HEK293 (cell line): ENCODE measurements around the gene ABHD16A.

ENCODE experiments used
- CTCF ChIA-PET: fragments of 350-600 bp; formaldehyde crosslinking; extraction: SDS; loops from one replicate; lab custom pipeline; 2021; ENCODE audit warnings: antibody characterized with exemption; lab: Yijun Ruan, JAX
- POLR2A ChIA-PET: fragments of 300-600 bp; formaldehyde crosslinking; extraction: SDS; loops from one replicate; lab custom pipeline; 2020; ENCODE audit warnings: antibody characterized with exemption, inconsistent platforms; lab: Yijun Ruan, JAX
- H3K27ac ChIP-seq: fragments of 200-500 bp; sonication (Bioruptor generic); 2 replicates; pipeline ENCODE4 v1.5.1; 2014; ENCODE audit warnings: low read depth, low read length, control low read depth, inconsistent platforms; ENCODE audit errors: extremely low read depth
- H3K36me3 ChIP-seq, 2 experiments: fragments of 200-500 bp in 1 of 2; sonication (Bioruptor generic) in 1 of 2; 1 replicate in 1 of 2; 2 replicates in 1 of 2; pipeline ENCODE4 v1.5.1; 2014 to 2017; ENCODE audit warnings: inconsistent platforms in 2 of 2, low read length in 2 of 2; ENCODE audit not compliant: control insufficient read depth in 2 of 2, insufficient read depth in 1 of 2
- H3K4me1 ChIP-seq: fragments of 200-500 bp; sonication (Bioruptor generic); 2 replicates; pipeline ENCODE4 v1.5.1; 2014; ENCODE audit warnings: mild to moderate bottlenecking, low read length, inconsistent platforms; ENCODE audit not compliant: control insufficient read depth, insufficient read depth
- H3K4me3 ChIP-seq: 2 replicates; pipeline ENCODE4 v1.5.1; 2011; ENCODE audit warnings: low read depth, mild to moderate bottlenecking, control low read depth, low read length, moderate library complexity
- H3K9me3 ChIP-seq: fragments of 200-500 bp; sonication (Bioruptor generic); 2 replicates; pipeline ENCODE4 v1.5.1; 2014; ENCODE audit warnings: low read depth, low read length, inconsistent platforms; ENCODE audit not compliant: control insufficient read depth, insufficient read depth
- BCL6B ChIP-seq: fragments of 450-650 bp; formaldehyde crosslinking; IDR thresholded peaks from 2 replicates; pipeline ENCODE4 v1.5.1; 2017; ENCODE audit warnings: missing biosample characterization, missing genetic modification characterization
- GLI4 ChIP-seq: fragments of 450-650 bp; formaldehyde crosslinking; IDR thresholded peaks from 2 replicates; pipeline ENCODE4 v1.5.1; 2016; ENCODE audit warnings: missing biosample characterization, missing genetic modification characterization
- GLIS2 ChIP-seq: fragments of 450-650 bp; formaldehyde crosslinking; IDR thresholded peaks from 2 replicates; pipeline ENCODE4 v1.5.1; 2016; ENCODE audit warnings: missing biosample characterization, missing genetic modification characterization
- INSM2 ChIP-seq: fragments of 450-650 bp; formaldehyde crosslinking; IDR thresholded peaks from 2 replicates; pipeline ENCODE4 v1.5.1; 2016; ENCODE audit warnings: missing biosample characterization, missing genetic modification characterization
- KLF10 ChIP-seq: fragments of 450-650 bp; IDR thresholded peaks from 2 replicates; pipeline ENCODE4 v1.5.1; 2018; ENCODE audit warnings: missing biosample characterization, mild to moderate bottlenecking, missing genetic modification characterization
- KLF8 ChIP-seq: fragments of 450-650 bp; formaldehyde crosslinking; IDR thresholded peaks from 2 replicates; pipeline ENCODE4 v1.5.1; 2016; ENCODE audit warnings: missing biosample characterization, missing genetic modification characterization
- MEIS1 ChIP-seq: sonication (generic); formaldehyde crosslinking; IDR thresholded peaks from 2 replicates; pipeline ENCODE4 v1.8.1; 2022; ENCODE audit warnings: missing genetic modification reagents, mild to moderate bottlenecking, borderline replicate concordance
- MZF1 ChIP-seq: fragments of 450-650 bp; formaldehyde crosslinking; IDR thresholded peaks from 2 replicates; pipeline ENCODE4 v1.5.1; 2017; ENCODE audit warnings: missing biosample characterization, missing genetic modification characterization, borderline replicate concordance
- OVOL3 ChIP-seq: fragments of 450-650 bp; formaldehyde crosslinking; IDR thresholded peaks from 2 replicates; pipeline ENCODE4 v1.5.1; 2016; ENCODE audit warnings: missing biosample characterization, missing genetic modification characterization
- REPIN1 ChIP-seq: fragments of 450-650 bp; formaldehyde crosslinking; IDR thresholded peaks from 2 replicates; pipeline ENCODE4 v1.5.1; 2017; ENCODE audit warnings: missing biosample characterization, missing genetic modification characterization, low read depth
- SALL2 ChIP-seq: fragments of 450-650 bp; formaldehyde crosslinking; IDR thresholded peaks from 2 replicates; pipeline ENCODE4 v1.5.0; 2017; ENCODE audit warnings: missing biosample characterization, mild to moderate bottlenecking, missing genetic modification characterization, borderline replicate concordance
- SP7 ChIP-seq: fragments of 450-650 bp; formaldehyde crosslinking; IDR thresholded peaks from 2 replicates; pipeline ENCODE4 v1.5.1; 2016; ENCODE audit warnings: missing biosample characterization, missing genetic modification characterization
- TCF7L2 ChIP-seq: IDR thresholded peaks from 2 replicates; pipeline ENCODE4 v1.6.1; 2011; ENCODE audit warnings: low read depth, mild to moderate bottlenecking, inconsistent platforms, low read length, moderate library complexity, borderline replicate concordance
- TRIM28 ChIP-seq: IDR thresholded peaks from 2 replicates; pipeline ENCODE4 v1.6.1; 2011; ENCODE audit warnings: low read length, control low read depth, borderline replicate concordance
- ZBTB17 ChIP-seq: fragments of 450-650 bp; formaldehyde crosslinking; IDR thresholded peaks from 2 replicates; pipeline ENCODE4 v1.5.1; 2016; ENCODE audit warnings: missing biosample characterization, missing genetic modification characterization
- ZBTB21 ChIP-seq: fragments of 450-650 bp; formaldehyde crosslinking; IDR thresholded peaks from 2 replicates; pipeline ENCODE4 v1.5.1; 2017; ENCODE audit warnings: missing biosample characterization, missing genetic modification characterization
- ZBTB7A ChIP-seq: fragments of 450-650 bp; formaldehyde crosslinking; IDR thresholded peaks from 2 replicates; pipeline ENCODE4 v1.5.1; 2016; ENCODE audit warnings: low read depth, missing biosample characterization, missing genetic modification characterization
- ZNF121 ChIP-seq: fragments of 450-650 bp; formaldehyde crosslinking; IDR thresholded peaks from 2 replicates; pipeline ENCODE4 v1.5.1; 2016; ENCODE audit warnings: missing biosample characterization, missing genetic modification characterization
- ZNF133 ChIP-seq: fragments of 450-650 bp; formaldehyde crosslinking; IDR thresholded peaks from 2 replicates; pipeline ENCODE4 v1.5.1; 2016; ENCODE audit warnings: missing biosample characterization, missing genetic modification characterization
- ZNF140 ChIP-seq: fragments of 450-650 bp; formaldehyde crosslinking; IDR thresholded peaks from 2 replicates; pipeline ENCODE4 v1.5.1; 2016; ENCODE audit warnings: missing biosample characterization, missing genetic modification characterization
- ZNF169 ChIP-seq: fragments of 450-650 bp; formaldehyde crosslinking; IDR thresholded peaks from 2 replicates; pipeline ENCODE4 v1.5.1; 2016; ENCODE audit warnings: missing biosample characterization, missing genetic modification characterization
- ZNF211 ChIP-seq: fragments of 450-650 bp; formaldehyde crosslinking; IDR thresholded peaks from 2 replicates; pipeline ENCODE4 v1.5.1; 2016; ENCODE audit warnings: low read depth, missing biosample characterization, missing genetic modification characterization
- ZNF335 ChIP-seq: fragments of 450-650 bp; formaldehyde crosslinking; conservative IDR thresholded peaks from 2 replicates; pipeline ENCODE4 v1.5.1; 2016; ENCODE audit warnings: missing biosample characterization, missing genetic modification characterization
- ZNF391 ChIP-seq: fragments of 450-650 bp; formaldehyde crosslinking; IDR thresholded peaks from 2 replicates; pipeline ENCODE4 v1.5.1; 2016; ENCODE audit warnings: low read depth, missing biosample characterization, missing genetic modification characterization, borderline replicate concordance
- ZNF423 ChIP-seq: fragments of 450-650 bp; formaldehyde crosslinking; IDR thresholded peaks from 2 replicates; pipeline ENCODE4 v1.5.1; 2016; ENCODE audit warnings: missing biosample characterization, missing genetic modification characterization
- ZNF473 ChIP-seq: fragments of 450-650 bp; formaldehyde crosslinking; IDR thresholded peaks from 2 replicates; pipeline ENCODE4 v1.5.1; 2017; ENCODE audit warnings: missing biosample characterization, missing genetic modification characterization
- ZNF555 ChIP-seq: fragments of 450-650 bp; formaldehyde crosslinking; conservative IDR thresholded peaks from 2 replicates; pipeline ENCODE4 v1.5.1; 2017; ENCODE audit warnings: missing biosample characterization, mild to moderate bottlenecking, missing genetic modification characterization, inconsistent platforms
- ZNF670 ChIP-seq: fragments of 450-650 bp; formaldehyde crosslinking; IDR thresholded peaks from 2 replicates; pipeline ENCODE4 v1.5.1; 2016; ENCODE audit warnings: missing biosample characterization, missing genetic modification characterization, low read depth
- ZNF707 ChIP-seq: fragments of 450-650 bp; formaldehyde crosslinking; IDR thresholded peaks from 2 replicates; pipeline ENCODE4 v1.5.1; 2016; ENCODE audit warnings: missing biosample characterization, missing genetic modification characterization
- TF ChIP-seq, protein P1 (sequence below): fragments of 450-650 bp; formaldehyde crosslinking; IDR thresholded peaks from 2 replicates; pipeline ENCODE4 v1.5.1; 2016; ENCODE audit warnings: missing biosample characterization, missing genetic modification characterization

The ABHD16A gene

DNA sequence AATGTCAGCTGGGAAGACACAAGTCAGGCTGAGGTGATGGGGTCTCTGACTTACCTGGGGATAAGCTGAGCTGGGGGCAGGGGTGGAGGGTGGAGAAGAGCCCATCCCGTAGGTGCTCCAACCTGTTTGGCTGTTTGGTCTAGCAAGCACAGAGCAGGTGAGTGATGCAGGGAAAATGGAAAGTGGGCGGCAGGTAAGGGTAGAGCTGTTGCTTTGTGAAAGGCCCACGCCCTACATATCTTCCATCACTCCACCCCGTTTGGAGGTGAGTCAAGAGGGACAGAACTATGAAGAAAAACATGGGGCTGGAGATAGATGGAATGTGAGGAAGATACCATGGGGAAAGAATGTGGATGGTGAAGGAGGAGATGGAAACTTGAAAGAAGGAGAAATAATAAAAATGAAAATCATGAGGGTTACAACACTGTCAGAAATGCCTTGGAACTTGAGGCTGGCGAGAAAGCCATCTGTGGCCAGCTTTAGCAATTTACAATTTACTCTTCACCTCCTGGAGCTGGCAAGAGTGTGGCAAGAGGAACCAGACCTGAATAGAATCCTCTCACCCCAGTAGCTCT is 17.2 kb upstream of the ABHD16A start:
- POLR2A ChIA-PET: interaction anchor here (0.9 to 1.1 kb wide), 2 partner anchors 10 to 107 kb away, joined by 3 to 4 read pairs; partner anchors contain the start of gene HSPA1B
- TF ChIP-seq MZF1 (no peak), KLF8 (tag by site-specific recombination) (no peak), ZBTB17 (tag by site-specific recombination) (no peak), TRIM28 (no peak), ZNF391 (tag by site-specific recombination) (no peak), ZBTB21 (tag by site-specific recombination) (no peak), ZNF423 (no peak), REPIN1 (no peak), GLI4 (tag by site-specific recombination) (no peak), ZNF335 (tag by site-specific recombination) (no peak), ZNF473 (tag by site-specific recombination) (no peak), BCL6B (no peak), OVOL3 (tag by site-specific recombination) (no peak)
- TF ChIP-seq, all 188 proteins: peak for 0
- no peaks in the 10 kb centered on the region for H3K4me1 ChIP-seq
- H3K27ac ChIP-seq: no peak overlapping the region
- H3K36me3 ChIP-seq: no peaks in the 10 kb centered on the region
- no peaks in the 10 kb centered on the region for H3K9me3 ChIP-seq
- CTCF ChIA-PET: interaction anchor here (0.6 to 1.0 kb wide), 2 partner anchors 39 to 50 kb away, joined by 4 read pairs; partner anchors contain the start of gene LY6G5C
- no peak overlapping the region for H3K4me3 ChIP-seq

DNA sequence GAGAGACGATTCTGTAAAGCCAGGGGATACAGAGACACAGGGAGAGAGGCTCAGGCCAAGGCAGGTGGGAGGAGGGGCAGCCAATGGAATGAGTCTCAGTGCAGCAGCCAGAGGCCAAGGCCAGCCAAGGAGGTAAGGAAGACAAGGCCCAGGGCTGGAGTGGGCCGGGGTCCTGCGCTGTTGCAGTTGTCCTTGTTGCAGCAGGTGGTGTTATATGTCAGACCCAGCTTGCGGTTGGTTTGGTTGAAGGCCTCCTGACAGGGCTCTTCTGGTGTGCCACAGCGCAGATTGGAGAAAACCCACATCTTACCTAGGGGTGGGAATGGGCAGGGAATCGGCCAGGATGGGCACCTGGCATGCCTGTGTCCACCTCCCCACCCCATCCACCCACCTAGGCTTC is 15.9 kb upstream of the ABHD16A start:
- H3K4me1 ChIP-seq: peaks cover 3% of the 10 kb centered on the region
- no peak overlapping the region for H3K27ac ChIP-seq
- ChIA-PET CTCF (interaction anchor here (0.9 kb wide), 2 partner anchors 30 to 51 kb away, joined by 3 read pairs; no protein-coding TSS in a partner anchor), POLR2A (no interaction called here)
- H3K9me3 ChIP-seq: no peaks in the 10 kb centered on the region
- H3K36me3 ChIP-seq: no peaks in the 10 kb centered on the region
- no peak overlapping the region for H3K4me3 ChIP-seq
- no peak for TF ChIP-seq ZNF133 (tag by site-specific recombination)
- TF ChIP-seq ZNF121 (tag by site-specific recombination): no peak
- no peak for TF ChIP-seq INSM2 (tag by site-specific recombination)
- TF ChIP-seq ZNF670 (tag by site-specific recombination): no peak
- TF ChIP-seq ZNF140: no peak
- TF ChIP-seq KLF10: no peak
- no peak for TF ChIP-seq ZNF169
- no peak for TF ChIP-seq ZNF707 (tag by site-specific recombination)
- TF ChIP-seq GLIS2: no peak
- TF ChIP-seq MEIS1: no peak
- no peak for TF ChIP-seq ZNF555 (tag by site-specific recombination)
- TF ChIP-seq TCF7L2: no peak
- TF ChIP-seq ZBTB7A (tag by site-specific recombination): no peak
- TF ChIP-seq, protein P1, sequence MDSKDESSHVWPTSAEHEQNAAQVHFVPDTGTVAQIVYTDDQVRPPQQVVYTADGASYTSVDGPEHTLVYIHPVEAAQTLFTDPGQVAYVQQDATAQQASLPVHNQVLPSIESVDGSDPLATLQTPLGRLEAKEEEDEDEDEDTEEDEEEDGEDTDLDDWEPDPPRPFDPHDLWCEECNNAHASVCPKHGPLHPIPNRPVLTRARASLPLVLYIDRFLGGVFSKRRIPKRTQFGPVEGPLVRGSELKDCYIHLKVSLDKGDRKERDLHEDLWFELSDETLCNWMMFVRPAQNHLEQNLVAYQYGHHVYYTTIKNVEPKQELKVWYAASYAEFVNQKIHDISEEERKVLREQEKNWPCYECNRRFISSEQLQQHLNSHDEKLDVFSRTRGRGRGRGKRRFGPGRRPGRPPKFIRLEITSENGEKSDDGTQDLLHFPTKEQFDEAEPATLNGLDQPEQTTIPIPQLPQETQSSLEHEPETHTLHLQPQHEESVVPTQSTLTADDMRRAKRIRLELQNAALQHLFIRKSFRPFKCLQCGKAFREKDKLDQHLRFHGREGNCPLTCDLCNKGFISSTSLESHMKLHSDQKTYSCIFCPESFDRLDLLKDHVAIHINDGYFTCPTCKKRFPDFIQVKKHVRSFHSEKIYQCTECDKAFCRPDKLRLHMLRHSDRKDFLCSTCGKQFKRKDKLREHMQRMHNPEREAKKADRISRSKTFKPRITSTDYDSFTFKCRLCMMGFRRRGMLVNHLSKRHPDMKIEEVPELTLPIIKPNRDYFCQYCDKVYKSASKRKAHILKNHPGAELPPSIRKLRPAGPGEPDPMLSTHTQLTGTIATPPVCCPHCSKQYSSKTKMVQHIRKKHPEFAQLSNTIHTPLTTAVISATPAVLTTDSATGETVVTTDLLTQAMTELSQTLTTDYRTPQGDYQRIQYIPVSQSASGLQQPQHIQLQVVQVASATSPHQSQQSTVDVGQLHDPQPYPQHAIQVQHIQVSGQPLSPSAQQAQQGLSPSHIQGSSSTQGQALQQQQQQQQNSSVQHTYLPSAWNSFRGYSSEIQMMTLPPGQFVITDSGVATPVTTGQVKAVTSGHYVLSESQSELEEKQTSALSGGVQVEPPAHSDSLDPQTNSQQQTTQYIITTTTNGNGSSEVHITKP (tag by site-specific recombination): no peak
- TF ChIP-seq ZNF211 (tag by site-specific recombination): no peak
- TF ChIP-seq SALL2 (tag by site-specific recombination): no peak
- no peak for TF ChIP-seq SP7 (tag by site-specific recombination)
